GM19463 (cell line): ENCODE data around the gene SIAE.

Experiments used
- ATAC-seq: cut with Tn5 transposase; IDR thresholded peaks from one replicate; pipeline ENCODE4 v1.9.1; 2021; ENCODE audit warnings: mild to moderate bottlenecking, moderate library complexity; ENCODE audit not compliant: unreplicated experiment

Gene SIAE

GRCh38 chr11:124584681-124585372 lies 88.7 kb downstream of the SIAE start:
- ATAC-seq: no peak

GRCh38 chr11:124583781-124584180 lies 89.8 kb downstream of the SIAE start:
- ATAC-seq: no peak
